ENCODE measurements around the gene KRTAP4-7.

GRCh38 chr17:41061964-41062363, 22.0 kb upstream of the KRTAP4-7 start:
- no peak for TF ChIP-seq EZH2 (IDR thresholded peaks at IDR 0.05)
- no peak for TF ChIP-seq CTCF (IDR thresholded peaks at IDR 0.05)
- no peak for TF ChIP-seq EZH2phosphoT487 (IDR thresholded peaks at IDR 0.05)
